ENCODE measurements around the gene PLA2G2E. TPM values are rescaled to one million over a fixed set of nuclear protein-coding genes. Genes with fewer than 3 reads are reported as not detected.

The PLA2G2E gene
- total and polyA plus RNA-seq, 2 donors (not counting 1 experiment from before 2014, with no cell fraction given) = not detected

DNA sequence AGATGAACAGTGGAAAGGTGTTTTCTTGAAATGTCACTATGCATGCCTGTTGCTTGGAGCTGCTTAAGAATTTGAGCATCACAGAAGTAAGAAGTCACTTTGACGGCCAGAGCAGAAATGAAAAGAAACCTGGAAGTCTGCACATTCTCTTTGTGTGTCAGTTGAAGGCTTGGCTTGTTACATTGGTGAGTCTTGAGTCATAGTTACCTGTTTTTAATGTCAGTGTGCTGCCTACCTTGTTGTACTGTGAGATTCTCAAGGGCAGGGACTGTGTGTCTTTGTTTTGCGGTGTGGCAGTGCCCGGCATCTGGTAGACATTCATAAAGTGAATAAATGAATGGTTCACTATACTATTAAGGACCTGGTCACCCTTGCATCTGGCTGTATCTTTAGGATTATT, 31.3 kb downstream of the PLA2G2E start:
- Histone ChIP-seq H3K4me3 (replicated peaks in 1 of 4; ENCODE audit: control extremely low read depth in 1 of 4, insufficient read depth in 1 of 4, low read depth in 3 of 4, low read length in 4 of 4) (no peak overlapping the region), H3K36me3 (ENCODE audit: control insufficient read depth, insufficient read depth, low read length) (peaks cover 7% of the 10 kb centered on the region), H3K4me2 (ENCODE audit: extremely low read depth, insufficient read depth, low read length) (no peak overlapping the region), H3K79me2 (ENCODE audit: control insufficient read depth, insufficient read depth, low read length) (peaks cover 43% of the 10 kb centered on the region), H3K4me1 (ENCODE audit: control insufficient read depth, extremely low read depth, insufficient read depth, low read length) (no peaks in the 10 kb centered on the region), H3K27me3 (ENCODE audit: control insufficient read depth, insufficient read depth, low read length) (no peaks in the 10 kb centered on the region), H2AFZ (ENCODE audit: low read length) (no peak overlapping the region), H4K20me1 (ENCODE audit: control insufficient read depth, extremely low read depth, insufficient read depth, low read length) (no peaks in the 10 kb centered on the region), H3K9ac (ENCODE audit: insufficient read depth, low read length) (no peak overlapping the region), H3K9me3 (ENCODE audit: control insufficient read depth, insufficient read depth, low read depth, low read length) (no peaks in the 10 kb centered on the region), H3K27ac (ENCODE audit: insufficient read depth, low read length) (no peak overlapping the region)
- no peak for DNase-seq (ENCODE audit: low read depth in 2 of 2)
- no peak for TF ChIP-seq EZH2 (IDR thresholded peaks at IDR 0.05; ENCODE audit: low read length, missing control alignments)

DNA sequence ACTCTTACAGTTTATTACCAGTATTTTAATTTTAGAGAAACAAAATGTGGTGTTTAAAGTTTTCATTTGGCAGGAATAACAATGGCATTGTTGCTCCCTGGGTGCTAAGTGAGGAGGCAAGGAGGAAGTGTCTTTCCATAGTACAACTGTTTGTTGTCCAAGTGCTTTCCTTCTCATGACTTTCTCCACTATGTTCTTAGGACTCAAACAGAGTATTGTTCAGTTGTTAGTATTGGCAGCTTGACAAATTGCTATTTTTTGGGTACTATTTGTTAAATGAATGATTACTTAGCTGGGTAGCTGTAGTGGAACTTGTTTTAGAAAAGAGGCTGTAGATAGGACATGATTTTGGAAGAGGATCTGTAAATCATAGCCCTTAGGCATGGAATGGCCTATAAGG, 33.8 kb downstream of the PLA2G2E start:
- Histone ChIP-seq H3K9me3 (ENCODE audit: control insufficient read depth, insufficient read depth, low read depth, low read length) (no peaks in the 10 kb centered on the region), H3K27ac (ENCODE audit: insufficient read depth, low read length) (no peak overlapping the region), H3K4me1 (ENCODE audit: control insufficient read depth, extremely low read depth, insufficient read depth, low read length) (no peaks in the 10 kb centered on the region), H3K27me3 (ENCODE audit: control insufficient read depth, insufficient read depth, low read length) (no peaks in the 10 kb centered on the region), H3K79me2 (ENCODE audit: control insufficient read depth, insufficient read depth, low read length) (peaks cover 64% of the 10 kb centered on the region), H4K20me1 (ENCODE audit: control insufficient read depth, extremely low read depth, insufficient read depth, low read length) (no peaks in the 10 kb centered on the region), H3K9ac (ENCODE audit: insufficient read depth, low read length) (no peak overlapping the region), H3K4me2 (ENCODE audit: extremely low read depth, insufficient read depth, low read length) (no peak overlapping the region), H3K36me3 (ENCODE audit: control insufficient read depth, insufficient read depth, low read length) (peaks cover 4% of the 10 kb centered on the region), H2AFZ (ENCODE audit: low read length) (no peak overlapping the region), H3K4me3 (replicated peaks in 1 of 4; ENCODE audit: control extremely low read depth in 1 of 4, insufficient read depth in 1 of 4, low read depth in 3 of 4, low read length in 4 of 4) (no peak overlapping the region)
- no peak for TF ChIP-seq EZH2 (IDR thresholded peaks at IDR 0.05; ENCODE audit: low read length, missing control alignments)
- TF ChIP-seq, protein P1, sequence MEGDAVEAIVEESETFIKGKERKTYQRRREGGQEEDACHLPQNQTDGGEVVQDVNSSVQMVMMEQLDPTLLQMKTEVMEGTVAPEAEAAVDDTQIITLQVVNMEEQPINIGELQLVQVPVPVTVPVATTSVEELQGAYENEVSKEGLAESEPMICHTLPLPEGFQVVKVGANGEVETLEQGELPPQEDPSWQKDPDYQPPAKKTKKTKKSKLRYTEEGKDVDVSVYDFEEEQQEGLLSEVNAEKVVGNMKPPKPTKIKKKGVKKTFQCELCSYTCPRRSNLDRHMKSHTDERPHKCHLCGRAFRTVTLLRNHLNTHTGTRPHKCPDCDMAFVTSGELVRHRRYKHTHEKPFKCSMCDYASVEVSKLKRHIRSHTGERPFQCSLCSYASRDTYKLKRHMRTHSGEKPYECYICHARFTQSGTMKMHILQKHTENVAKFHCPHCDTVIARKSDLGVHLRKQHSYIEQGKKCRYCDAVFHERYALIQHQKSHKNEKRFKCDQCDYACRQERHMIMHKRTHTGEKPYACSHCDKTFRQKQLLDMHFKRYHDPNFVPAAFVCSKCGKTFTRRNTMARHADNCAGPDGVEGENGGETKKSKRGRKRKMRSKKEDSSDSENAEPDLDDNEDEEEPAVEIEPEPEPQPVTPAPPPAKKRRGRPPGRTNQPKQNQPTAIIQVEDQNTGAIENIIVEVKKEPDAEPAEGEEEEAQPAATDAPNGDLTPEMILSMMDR (conservative IDR thresholded peaks at IDR 0.05 in 1 of 2, IDR thresholded peaks at IDR 0.05 in 1 of 2; ENCODE audit: low read depth in 1 of 2, low read length in 2 of 2) = no peak
- no peak for DNase-seq (ENCODE audit: low read depth in 2 of 2)

DNA sequence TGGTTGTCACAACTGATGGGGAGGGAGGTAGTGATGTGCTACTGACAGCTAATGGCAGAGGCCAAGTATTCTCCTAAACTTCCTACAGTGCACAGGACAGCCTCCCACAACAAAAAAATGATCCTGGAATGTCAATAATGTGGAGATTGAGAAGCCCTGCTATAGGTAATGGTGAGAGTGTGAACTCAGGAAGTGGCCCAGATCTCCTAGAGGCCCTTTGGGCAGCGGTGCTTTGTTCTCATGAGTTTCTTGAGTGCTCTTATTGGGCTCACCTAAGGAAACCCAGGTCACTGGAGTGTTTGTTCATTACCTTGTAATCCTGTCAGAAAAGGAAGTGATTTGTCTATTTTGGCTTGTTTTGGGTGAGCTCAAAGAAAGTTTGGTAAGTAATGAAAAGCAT, 35.3 kb downstream of the PLA2G2E start:
- H3K79me2 ChIP-seq (ENCODE audit: control insufficient read depth, insufficient read depth, low read length) = peaks cover 73% of the 10 kb centered on the region
- H3K4me1 ChIP-seq (ENCODE audit: control insufficient read depth, extremely low read depth, insufficient read depth, low read length) = peaks cover 9% of the 10 kb centered on the region
- H3K9ac ChIP-seq (ENCODE audit: insufficient read depth, low read length) = no peak overlapping the region
- no peak overlapping the region for H3K4me3 ChIP-seq (replicated peaks in 1 of 4; ENCODE audit: control extremely low read depth in 1 of 4, insufficient read depth in 1 of 4, low read depth in 3 of 4, low read length in 4 of 4)
- H4K20me1 ChIP-seq (ENCODE audit: control insufficient read depth, extremely low read depth, insufficient read depth, low read length) = no peaks in the 10 kb centered on the region
- no peak overlapping the region for H3K27ac ChIP-seq (ENCODE audit: insufficient read depth, low read length)
- no peak overlapping the region for H2AFZ ChIP-seq (ENCODE audit: low read length)
- H3K9me3 ChIP-seq (ENCODE audit: control insufficient read depth, insufficient read depth, low read depth, low read length) = no peaks in the 10 kb centered on the region
- TF ChIP-seq, protein P1 (conservative IDR thresholded peaks at IDR 0.05 in 1 of 2, IDR thresholded peaks at IDR 0.05 in 1 of 2; ENCODE audit: low read depth in 1 of 2, low read length in 2 of 2) = no peak
- TF ChIP-seq EZH2 (IDR thresholded peaks at IDR 0.05; ENCODE audit: low read length, missing control alignments) = no peak
- H3K27me3 ChIP-seq (ENCODE audit: control insufficient read depth, insufficient read depth, low read length) = no peaks in the 10 kb centered on the region
- DNase-seq (ENCODE audit: low read depth in 2 of 2) = no peak
- H3K36me3 ChIP-seq (ENCODE audit: control insufficient read depth, insufficient read depth, low read length) = peaks cover 2% of the 10 kb centered on the region
- no peak overlapping the region for H3K4me2 ChIP-seq (ENCODE audit: extremely low read depth, insufficient read depth, low read length)
